CD4-positive, alpha-beta T cell (primary cell): Measurements from ENCODE around the gene TGM1. TPM values are rescaled to one million over a fixed set of nuclear protein-coding genes. Genes with fewer than 3 reads are reported as not detected.

Experiments used
- ATAC-seq: fragments of 200-7000 bp; cut with Tn5 transposase; one replicate; pipeline ENCODE4 v1.10.0; 2022; ENCODE audit warnings: mild to moderate bottlenecking; ENCODE audit not compliant: poor library complexity
- CTCF ChIA-PET: fragments of 350-600 bp; sonication (Branson Sonifier 250); formaldehyde crosslinking; loops from one replicate; lab custom pipeline; 2021; ENCODE audit warnings: antibody characterized with exemption, inconsistent platforms; lab: Charles Lee
- POLR2A ChIA-PET: fragments of 350-600 bp; sonication (Branson Sonifier 250); formaldehyde crosslinking; loops from one replicate; lab custom pipeline; 2021; ENCODE audit warnings: antibody characterized with exemption, inconsistent platforms; lab: Charles Lee
- DNase-seq, 14 experiments: peaks; one replicate each; pipeline ENCODE4 v3.0.0-alpha.2; 2013 to 2020; ENCODE audit warnings: mixed read lengths in 2 of 14
- H3K27ac ChIP-seq, 2 donors: one replicate each; pipeline versions ENCODE4 v1.5.1 to v1.7.0; 2013; ENCODE audit warnings: low read length in 2 of 2, low read depth in 1 of 2, mild to moderate bottlenecking in 1 of 2
- H3K27me3 ChIP-seq, 2 experiments: 1 replicate in 1 of 2; 2 replicates in 1 of 2; pipeline versions ENCODE4 v1.6.1 to v1.7.0; 2013; ENCODE audit warnings: low read length in 2 of 2, control low read depth in 1 of 2, mild to moderate bottlenecking in 1 of 2, moderate library complexity in 1 of 2; ENCODE audit not compliant: insufficient read depth in 2 of 2, control insufficient read depth in 1 of 2
- H3K36me3 ChIP-seq: one replicate; pipeline ENCODE4 v1.6.1; 2013; ENCODE audit warnings: low read length, control low read depth; ENCODE audit not compliant: insufficient read depth
- H3K4me1 ChIP-seq: one replicate; pipeline ENCODE4 v1.6.1; 2013; ENCODE audit warnings: low read length, control low read depth; ENCODE audit not compliant: insufficient read depth
- H3K4me3 ChIP-seq: one replicate; pipeline ENCODE4 v1.5.1; 2013; ENCODE audit warnings: mild to moderate bottlenecking, low read length, moderate library complexity
- H3K9me3 ChIP-seq, 2 experiments: 1 replicate in 1 of 2; 2 replicates in 1 of 2; pipeline versions ENCODE4 v1.6.1 to v1.7.0; 2013; ENCODE audit warnings: low read length in 2 of 2, mild to moderate bottlenecking in 2 of 2, control low read depth in 1 of 2, moderate library complexity in 1 of 2; ENCODE audit not compliant: control insufficient read depth in 1 of 2, insufficient read depth in 1 of 2
- H3K27ac Mint-ChIP-seq: one replicate; pipeline ENCODE4 v1.8.0; 2020; ENCODE audit warnings: mixed read lengths
- H3K27me3 Mint-ChIP-seq: one replicate; pipeline ENCODE4 v1.8.0; 2021; ENCODE audit warnings: mixed read lengths
- H3K36me3 Mint-ChIP-seq: one replicate; pipeline ENCODE4 v1.8.0; 2021; ENCODE audit warnings: low read depth, mixed read lengths
- H3K4me1 Mint-ChIP-seq: one replicate; pipeline ENCODE4 v1.8.0; 2021; ENCODE audit warnings: low read depth, mixed read lengths
- H3K4me3 Mint-ChIP-seq: one replicate; pipeline ENCODE4 v1.8.0; 2020; ENCODE audit warnings: mild to moderate bottlenecking, mixed read lengths
- H3K9me3 Mint-ChIP-seq: one replicate; pipeline ENCODE4 v1.8.0; 2020; ENCODE audit warnings: mixed read lengths
- CTCF ChIP-seq: fragments of 200-600 bp; IDR thresholded peaks from one replicate; pipeline ENCODE4 v1.8.0; 2022; ENCODE audit warnings: antibody characterized with exemption, mild to moderate bottlenecking
- intact Hi-C, 2 experiments: fragments of 100-400 bp; cut with DNase I in 1 of 2; cut with micrococcal nuclease in 1 of 2; formaldehyde crosslinking; loops; one replicate each; pipeline versions ENCODE4 v1.15.1 to v1.9.0; 2023 to 2025; cut with DNase I, micrococcal nuclease
- total RNA-seq, 174 experiments: library from RNA in 2 of 174; stranded (reverse) in 2 of 174; gene quantifications; one replicate each; pipeline ENCODE4 v1.2.3 and lab custom pipeline; 2021 to 2026

Gene TGM1
- total RNA-seq, 2 experiments from 2014 or later, result 3.5 to 3.9 TPM

GRCh38 chr14:24296341-24297157 is 33.6 kb upstream of the TGM1 start:
- Histone ChIP-seq H3K36me3 (peaks cover 44% of the 10 kb centered on the region), H3K4me1 (peaks cover 47% of the 10 kb centered on the region), H3K27ac (peak overlapping the region in 1 of 2 donors; percentile 51), H3K27me3 (no peaks in the 10 kb centered on the region), H3K4me3 (no peak overlapping the region), H3K9me3 (no peaks in the 10 kb centered on the region)
- H3K4me3 Mint-ChIP-seq, result peak overlapping the region; percentile 74
- H3K27me3 Mint-ChIP-seq, result no peaks in the 10 kb centered on the region
- TF ChIP-seq CTCF, result peak; percentile 64
- peaks cover 51% of the 10 kb centered on the region for H3K4me1 Mint-ChIP-seq
- intact Hi-C loops, result loop anchor here (1.0 to 10.0 kb wide), 9 partner anchors 17 to 322 kb away; partner anchors contain the start of genes MDP1 (in 2 of the 2), DCAF11 (in 1 of the 2), NRL (in 1 of the 2) and RABGGTA (in 1 of the 2)
- CTCF ChIA-PET, result interaction anchor here (0.5 to 6.8 kb wide), 21 partner anchors 13 to 1715 kb away, joined by 3 to 90 read pairs (median 6); partner anchors contain the start of genes CBLN3, CHMP4A, CIDEB and KHNYN
- POLR2A ChIA-PET, result interaction anchor here (0.6 to 5.7 kb wide), 9 partner anchors 14 to 188 kb away, joined by 3 to 66 read pairs (median 15); partner anchors contain the start of genes CBLN3, CHMP4A, DCAF11 and KHNYN
- H3K9me3 Mint-ChIP-seq, result no peaks in the 10 kb centered on the region
- DNase-seq (peak; percentile 54 to 91 (median 64)), ATAC-seq (peak; percentile 73)
- peaks cover 77% of the 10 kb centered on the region for H3K36me3 Mint-ChIP-seq
- H3K27ac Mint-ChIP-seq, result peak overlapping the region; percentile 67

- no peaks in the 10 kb centered on the region for H3K9me3 Mint-ChIP-seq
- no peak for TF ChIP-seq CTCF
- ChIA-PET CTCF (no interaction called here), POLR2A (no interaction called here)
- H3K27ac ChIP-seq, result no peak overlapping the region
- H3K9me3 ChIP-seq, result no peaks in the 10 kb centered on the region
- H3K27ac Mint-ChIP-seq, result no peak overlapping the region
- peaks cover 23% of the 10 kb centered on the region for H3K4me1 Mint-ChIP-seq
- no peaks in the 10 kb centered on the region for H3K27me3 ChIP-seq
- H3K4me1 ChIP-seq, result peaks cover 27% of the 10 kb centered on the region
- no peak overlapping the region for H3K4me3 Mint-ChIP-seq
- no peaks in the 10 kb centered on the region for H3K27me3 Mint-ChIP-seq
- no peak for ATAC-seq
- H3K4me3 ChIP-seq, result no peak overlapping the region
- no peak for DNase-seq
- intact Hi-C loops, result loop anchor here in 1 of 2 experiments (10.0 kb wide), 1 partner anchor 319 kb away; no protein-coding TSS in a partner anchor
- peaks cover 59% of the 10 kb centered on the region for H3K36me3 ChIP-seq
- H3K36me3 Mint-ChIP-seq, result peaks cover 75% of the 10 kb centered on the region
These were observed 30.5 kb upstream of the TGM1 start for GRCh38 chr14:24293525-24293924.

GRCh38 chr14:24292118-24292807 is 29.3 kb upstream of the TGM1 start:
- ChIA-PET CTCF (interaction anchor here (0.6 to 1.0 kb wide), 2 partner anchors 21 to 50 kb away, joined by 3 to 4 read pairs; partner anchors contain the start of genes RABGGTA and TINF2), POLR2A (no interaction called here)
- TF ChIP-seq CTCF, result no peak
- H3K9me3 ChIP-seq, result no peaks in the 10 kb centered on the region
- H3K36me3 Mint-ChIP-seq, result peaks cover 69% of the 10 kb centered on the region
- H3K27me3 ChIP-seq, result no peaks in the 10 kb centered on the region
- no peak overlapping the region for H3K27ac ChIP-seq
- peaks cover 16% of the 10 kb centered on the region for H3K4me1 ChIP-seq
- DNase-seq (no peak), ATAC-seq (no peak)
- no peaks in the 10 kb centered on the region for H3K9me3 Mint-ChIP-seq
- peaks cover 16% of the 10 kb centered on the region for H3K4me1 Mint-ChIP-seq
- intact Hi-C loops, result loop anchor here in 1 of 2 experiments (10.0 kb wide), 1 partner anchor 317 kb away; no protein-coding TSS in a partner anchor
- H3K4me3 ChIP-seq, result no peak overlapping the region
- H3K36me3 ChIP-seq, result peaks cover 59% of the 10 kb centered on the region
- no peak overlapping the region for H3K27ac Mint-ChIP-seq
- H3K4me3 Mint-ChIP-seq, result no peak overlapping the region
- H3K27me3 Mint-ChIP-seq, result no peaks in the 10 kb centered on the region
